Measurements from ENCODE around the gene CCDC157. TPM values are rescaled to one million over a fixed set of nuclear protein-coding genes. Genes with fewer than 3 reads are reported as not detected.

CCDC157 gene
- total RNA-seq, 1 donor, result 1.3 TPM

DNA sequence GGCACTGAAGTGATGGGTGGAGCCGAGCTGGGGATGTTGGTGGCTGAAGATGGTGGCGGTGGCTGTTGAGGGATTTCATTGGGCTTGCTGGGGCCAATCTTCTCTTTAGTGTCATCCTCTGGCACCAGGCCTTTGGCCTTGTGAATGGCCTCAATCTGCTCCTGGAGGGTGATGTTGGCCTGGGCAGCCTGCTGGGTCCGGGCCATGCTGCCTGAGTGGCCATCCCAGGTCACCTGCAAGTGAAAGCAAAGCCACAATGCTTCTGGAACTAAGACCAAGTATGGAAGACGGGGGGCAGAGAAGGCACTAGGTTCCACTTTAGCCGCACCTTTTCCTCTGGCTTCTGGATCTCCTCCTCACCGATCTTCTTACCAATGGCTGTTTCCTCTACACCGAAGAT is 18.0 kb upstream of the CCDC157 start:
- no peak for DNase-seq (ENCODE audit: low read depth)
- no peak for TF ChIP-seq CTCF (IDR thresholded peaks at IDR 0.05; ENCODE audit: insufficient read depth, low read depth, low read length)
- no peak overlapping the region for H3K4me3 ChIP-seq (ENCODE audit: low read depth, low read length)

- no peak for TF ChIP-seq CTCF (IDR thresholded peaks at IDR 0.05; ENCODE audit: insufficient read depth, low read depth, low read length)
- DNase-seq (ENCODE audit: low read depth), result no peak
- H3K4me3 ChIP-seq (ENCODE audit: low read depth, low read length), result no peak overlapping the region
Observed at GRCh38 chr22:30340911-30341685, 15.7 kb upstream of the CCDC157 start.

- no peak overlapping the region for H3K4me3 ChIP-seq (ENCODE audit: low read depth, low read length)
- no peak for TF ChIP-seq CTCF (IDR thresholded peaks at IDR 0.05; ENCODE audit: insufficient read depth, low read depth, low read length)
- DNase-seq (ENCODE audit: low read depth), result no peak
Observed at GRCh38 chr22:30344447-30345200, 12.2 kb upstream of the CCDC157 start.

- no peak overlapping the region for H3K4me3 ChIP-seq (ENCODE audit: low read depth, low read length)
- DNase-seq (ENCODE audit: low read depth), result no peak
- TF ChIP-seq CTCF (IDR thresholded peaks at IDR 0.05; ENCODE audit: insufficient read depth, low read depth, low read length), result no peak
Observed at GRCh38 chr22:30347255-30347892, 9.4 kb upstream of the CCDC157 start.

- no peak for DNase-seq (ENCODE audit: low read depth)
- H3K4me3 ChIP-seq (ENCODE audit: low read depth, low read length), result no peak overlapping the region
- TF ChIP-seq CTCF (IDR thresholded peaks at IDR 0.05; ENCODE audit: insufficient read depth, low read depth, low read length), result no peak
Observed at GRCh38 chr22:30348404-30348803, 8.4 kb upstream of the CCDC157 start.

- TF ChIP-seq CTCF (IDR thresholded peaks at IDR 0.05; ENCODE audit: insufficient read depth, low read depth, low read length), result no peak
- H3K4me3 ChIP-seq (ENCODE audit: low read depth, low read length), result no peak overlapping the region
- no peak for DNase-seq (ENCODE audit: low read depth)
Observed at GRCh38 chr22:30348809-30349208, 8.0 kb upstream of the CCDC157 start.

Data from fibroblast of villous mesenchyme (primary cell).